T-helper 1 cell (primary cell): ENCODE results near the gene ADARB2.
"Not testable (repeated sequence)": the region's sequence is repeated elsewhere in the genome, so short reads cannot be mapped to it uniquely, and the experiment has no call there.

Source experiments
- DNase-seq, 5 donors: peaks; one replicate each; pipeline ENCODE4 v3.0.0-alpha.2; 2012 to 2020

The ADARB2 gene

DNA sequence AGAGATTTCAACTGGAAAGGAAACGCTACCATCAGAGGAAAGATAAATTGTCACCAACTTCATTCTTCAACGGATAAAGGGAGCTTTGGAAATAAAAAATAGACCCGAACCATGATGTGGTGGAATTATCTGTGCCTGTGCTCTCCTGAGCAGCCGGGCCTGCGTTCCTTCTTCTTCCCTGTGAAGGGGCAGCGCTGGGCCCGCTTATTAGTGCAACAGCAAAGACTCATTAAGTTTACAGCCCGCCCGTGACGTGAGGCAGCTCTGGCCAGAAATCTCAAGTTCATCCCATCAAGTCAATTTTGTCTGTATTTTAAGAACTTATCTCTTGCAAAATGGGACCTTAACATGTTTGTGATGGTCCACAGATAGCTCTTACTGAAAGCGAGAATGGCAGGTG, 193.7 kb downstream of the ADARB2 start:
- DNase-seq, result no peak

DNA sequence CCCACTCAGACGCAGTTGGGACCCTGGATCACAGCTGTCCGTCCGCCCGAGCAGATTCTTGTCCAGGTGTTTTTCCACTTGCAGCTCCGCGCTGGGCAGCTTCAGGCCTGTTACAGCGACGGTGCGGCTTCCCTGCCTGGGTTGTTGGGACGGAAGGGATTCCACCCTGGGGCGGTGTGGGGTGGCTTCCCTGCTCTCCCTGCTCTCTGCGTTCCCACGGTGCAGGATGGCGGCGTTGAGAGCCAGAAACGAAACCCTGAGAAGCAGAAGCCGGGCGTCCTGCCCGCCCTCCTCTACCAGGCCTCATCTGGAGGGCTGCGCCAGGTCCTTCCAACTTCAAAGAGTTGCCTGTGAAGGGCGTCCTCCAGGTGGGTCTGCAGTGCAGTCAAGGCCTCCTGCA, 194.4 kb downstream of the ADARB2 start:
- no peak for DNase-seq

- no peak for DNase-seq
Measured at GRCh38 chr10:1540144-1540543, 197.2 kb downstream of the ADARB2 start.

DNA sequence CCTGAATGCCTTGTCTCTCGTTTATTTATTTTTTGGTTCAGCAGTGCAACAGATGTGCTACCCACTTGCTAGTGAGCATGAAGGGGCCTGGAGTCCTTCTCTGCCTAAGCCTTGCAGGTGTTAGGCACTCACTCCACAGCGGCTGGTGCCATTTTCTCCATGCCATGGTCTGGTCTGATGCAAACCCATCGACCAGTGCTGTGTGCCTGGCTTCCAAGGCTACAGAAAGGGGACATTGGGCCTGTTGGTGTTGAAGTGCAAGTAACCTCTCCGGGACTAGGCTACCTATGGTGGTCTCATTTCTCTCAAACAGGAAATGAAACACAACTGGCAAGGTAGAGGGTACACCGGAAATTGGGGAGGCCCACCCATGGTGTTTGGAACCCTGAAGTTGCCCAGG, 198.1 kb downstream of the ADARB2 start:
- DNase-seq, result no peak

DNA sequence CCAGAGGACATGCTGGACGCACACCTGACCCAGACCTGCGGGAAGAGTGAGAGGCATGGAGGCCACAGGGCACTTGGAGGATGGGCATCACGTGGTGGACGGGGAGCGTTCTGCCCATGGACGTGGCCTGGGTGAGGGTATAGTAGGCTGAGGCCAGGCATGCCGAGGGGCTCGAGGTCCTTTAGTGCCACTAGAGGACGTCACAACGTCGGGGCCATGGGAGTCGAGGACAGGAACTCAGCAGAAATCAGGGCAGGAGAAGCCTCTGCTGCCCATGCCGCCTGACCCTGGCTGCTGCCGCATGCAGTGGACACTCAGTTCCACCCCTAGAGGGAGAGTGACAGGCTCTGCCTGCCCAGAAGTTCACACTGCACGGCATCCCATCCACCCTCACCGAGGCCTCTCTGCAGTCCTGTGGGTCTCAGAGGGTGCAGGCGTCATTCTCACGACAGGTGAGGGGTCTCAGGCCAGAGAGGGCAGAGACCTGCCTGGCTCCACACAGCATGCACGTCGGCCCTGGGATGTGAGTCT, 198.7 kb downstream of the ADARB2 start:
- no peak for DNase-seq

- DNase-seq, result no peak
Measured at GRCh38 chr10:1538121-1538520, 199.2 kb downstream of the ADARB2 start.

DNA sequence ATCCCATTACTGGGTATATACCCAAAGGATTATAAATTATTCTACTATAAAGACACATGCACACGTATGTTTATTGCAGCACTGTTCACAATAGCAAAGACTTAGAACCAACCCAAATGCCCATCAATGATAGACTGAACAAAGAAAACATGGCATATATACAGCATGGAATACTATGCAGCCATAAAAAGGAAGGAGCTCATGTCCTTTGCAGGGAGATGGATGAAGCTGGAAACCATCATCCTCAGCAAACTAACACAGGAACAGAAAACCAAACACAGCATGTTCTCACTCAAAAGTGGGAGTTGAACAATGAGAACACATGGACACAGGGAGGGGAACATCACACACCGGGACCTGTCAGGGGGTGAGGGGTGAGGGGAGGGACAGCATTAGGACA, 199.9 kb downstream of the ADARB2 start:
- not testable (repeated sequence) for DNase-seq

DNA sequence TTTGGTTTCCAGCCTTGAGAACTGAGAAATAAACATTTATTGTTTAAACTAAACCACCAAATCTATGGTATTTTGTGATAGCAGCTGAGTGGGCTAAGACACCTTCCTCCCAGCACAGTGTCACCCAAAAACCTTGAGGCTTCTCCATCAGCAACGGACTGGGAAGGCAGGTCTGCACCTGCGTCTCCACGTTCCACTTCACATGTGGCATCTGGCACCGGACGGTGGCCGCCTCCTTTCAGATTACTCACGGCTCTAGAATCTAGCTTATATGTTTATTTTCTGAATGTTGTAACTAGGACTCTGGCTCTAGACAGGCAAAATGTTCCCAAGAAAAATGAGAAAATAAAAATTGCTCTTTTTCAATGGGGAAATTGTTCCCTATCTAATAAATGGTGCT, 201.0 kb downstream of the ADARB2 start:
- DNase-seq, result no peak

GRCh38 chr10:1535301-1535965, 201.9 kb downstream of the ADARB2 start:
- no peak for DNase-seq

GRCh38 chr10:1534820-1535219, 202.5 kb downstream of the ADARB2 start:
- no peak for DNase-seq

DNA sequence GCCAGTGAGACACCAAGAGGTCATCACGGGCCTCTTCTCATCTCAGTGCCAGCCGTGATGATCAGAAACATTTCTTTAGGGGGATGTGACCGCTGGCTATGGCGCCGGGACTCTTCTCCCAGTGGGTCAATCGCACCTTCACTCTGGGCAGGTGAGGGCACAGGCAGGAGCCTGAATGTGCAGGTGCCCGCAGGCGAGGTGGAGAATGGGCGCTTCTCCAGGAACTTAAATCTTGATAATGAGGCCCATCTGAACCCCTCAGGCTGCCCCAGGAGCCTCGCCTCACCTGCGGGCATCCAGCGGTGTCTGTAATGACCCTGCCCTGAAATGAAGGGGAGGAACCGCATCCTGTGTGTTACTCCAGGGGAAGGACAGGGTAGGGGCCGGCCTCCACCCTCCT, 204.7 kb downstream of the ADARB2 start:
- DNase-seq, result no peak

GRCh38 chr10:1531883-1532597, 205.3 kb downstream of the ADARB2 start:
- DNase-seq, result no peak

DNA sequence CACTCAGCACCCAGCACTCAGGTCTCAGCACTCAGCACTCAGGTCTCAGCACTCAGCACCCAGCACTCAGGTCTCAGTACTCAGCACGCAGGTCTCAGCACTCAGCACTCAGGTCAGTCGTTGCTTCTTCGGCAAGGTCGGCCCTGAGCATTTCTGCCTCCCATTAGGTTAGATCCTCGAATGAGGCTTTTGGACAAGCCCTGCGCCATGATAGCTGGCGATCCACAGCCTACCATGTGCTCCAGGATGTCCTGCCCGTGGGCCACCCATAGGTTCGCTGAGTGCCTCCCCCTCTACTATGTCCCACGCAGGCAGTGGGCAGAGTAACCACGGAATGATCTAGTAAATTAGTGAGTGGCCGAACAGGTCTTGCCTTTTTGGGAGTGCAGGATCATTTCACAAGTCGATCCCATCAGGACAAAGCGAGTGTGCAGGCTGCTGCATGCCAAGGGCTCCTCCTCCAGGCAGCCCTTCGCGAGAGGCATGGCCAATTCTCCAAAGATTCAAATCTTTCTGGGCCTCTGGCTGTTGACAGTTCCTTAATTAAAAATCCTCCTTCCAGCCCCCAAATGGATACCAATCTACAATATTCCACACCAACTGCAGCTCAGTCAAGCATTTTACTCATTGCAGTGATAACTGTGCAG, 206.3 kb downstream of the ADARB2 start:
- DNase-seq, result no peak

GRCh38 chr10:1529806-1530413, 207.4 kb downstream of the ADARB2 start:
- DNase-seq, result no peak

GRCh38 chr10:1527951-1528350, 209.4 kb downstream of the ADARB2 start:
- DNase-seq, result no peak

DNA sequence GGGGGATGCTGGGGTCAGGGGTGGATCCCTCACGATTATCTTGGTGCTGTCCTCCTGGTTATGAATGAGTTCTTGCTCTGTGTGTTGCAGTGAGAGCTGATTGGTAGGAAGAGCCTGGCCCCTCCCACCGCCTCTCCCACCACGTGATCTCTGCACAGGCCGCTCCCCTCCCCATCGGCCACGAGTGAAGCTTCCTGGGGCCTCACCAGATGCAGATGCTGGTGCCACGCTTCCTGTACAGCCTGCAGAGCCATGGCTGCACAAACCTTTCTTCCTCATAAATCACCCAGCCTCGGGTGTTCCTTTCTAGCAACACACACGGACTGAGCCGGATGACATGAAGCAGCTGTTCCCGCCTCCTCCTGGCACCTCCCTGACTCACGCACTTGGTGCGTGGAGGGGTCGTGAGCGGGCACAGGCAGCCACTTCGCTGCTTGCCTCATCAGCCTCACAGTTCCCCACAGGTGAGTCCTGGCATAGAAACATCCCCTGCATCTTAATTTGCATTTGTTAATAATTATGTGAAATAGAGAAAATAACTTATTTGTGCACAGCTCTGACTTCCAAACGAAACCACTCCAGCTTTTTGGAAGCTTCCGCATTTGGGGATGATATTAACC, 210.8 kb downstream of the ADARB2 start:
- DNase-seq, result no peak

DNA sequence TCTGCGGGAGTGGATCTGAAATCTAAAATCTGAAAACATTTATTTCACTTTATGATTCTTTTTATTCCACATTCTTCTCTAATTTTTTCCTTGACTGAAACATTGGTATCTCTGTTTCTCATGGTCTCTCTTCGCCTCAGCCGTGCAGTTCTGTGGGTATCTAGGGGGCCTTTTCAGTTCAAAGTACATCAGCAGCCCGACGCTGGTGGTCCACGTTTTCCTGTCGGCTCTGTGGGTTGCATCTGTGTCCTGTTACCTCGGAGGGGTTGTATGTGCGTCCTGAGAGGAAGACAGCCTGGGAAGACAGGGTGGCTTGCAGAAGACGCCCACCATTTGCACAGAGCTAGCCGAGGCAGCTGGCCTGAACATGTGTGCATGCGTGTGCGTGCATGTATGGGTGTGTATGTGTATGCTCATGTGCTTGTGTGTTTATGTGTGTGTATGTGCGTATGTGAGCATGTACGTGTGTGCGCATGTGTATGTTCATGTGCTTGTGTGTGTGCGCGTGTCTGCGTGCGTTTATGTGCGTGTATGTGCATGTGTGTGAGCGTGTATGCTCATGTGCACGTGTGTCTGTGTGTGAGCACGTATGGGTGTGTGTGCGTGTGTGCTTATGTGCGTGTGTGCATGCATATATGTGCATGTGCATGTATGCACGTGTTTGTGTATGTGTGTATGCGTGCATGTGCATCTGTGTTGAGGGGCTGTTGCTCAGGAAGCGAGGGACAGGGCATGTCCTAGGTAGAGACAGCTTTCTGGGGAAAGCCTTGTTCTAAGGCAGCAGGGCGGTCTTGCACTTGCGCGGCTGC, 211.8 kb downstream of the ADARB2 start:
- DNase-seq, result no peak

DNA sequence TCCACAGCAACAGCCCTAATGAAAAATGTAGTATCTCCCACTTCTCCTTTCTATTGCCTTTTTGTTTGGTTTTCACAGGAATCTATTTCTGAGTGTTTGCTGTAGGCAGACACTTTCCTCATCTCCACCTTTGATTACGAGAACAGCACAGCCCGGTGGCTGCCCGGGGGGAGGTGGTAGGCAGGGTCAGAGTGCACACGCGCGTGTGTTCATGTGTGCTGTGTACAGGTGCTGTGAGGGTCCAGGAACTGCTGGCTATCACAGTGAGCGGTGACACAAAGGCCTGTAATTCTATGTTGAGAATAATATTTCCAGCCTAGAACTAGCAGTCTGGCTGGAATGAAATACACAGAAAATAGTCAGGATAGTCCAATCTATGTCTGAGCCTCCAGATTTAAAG, 212.8 kb downstream of the ADARB2 start:
- no peak for DNase-seq

- DNase-seq, result no peak
Measured at GRCh38 chr10:1523221-1523620, 214.1 kb downstream of the ADARB2 start.

- no peak for DNase-seq
Measured at GRCh38 chr10:1522237-1522636, 215.1 kb downstream of the ADARB2 start.

GRCh38 chr10:1521741-1522140, 215.6 kb downstream of the ADARB2 start:
- DNase-seq, result no peak

DNA sequence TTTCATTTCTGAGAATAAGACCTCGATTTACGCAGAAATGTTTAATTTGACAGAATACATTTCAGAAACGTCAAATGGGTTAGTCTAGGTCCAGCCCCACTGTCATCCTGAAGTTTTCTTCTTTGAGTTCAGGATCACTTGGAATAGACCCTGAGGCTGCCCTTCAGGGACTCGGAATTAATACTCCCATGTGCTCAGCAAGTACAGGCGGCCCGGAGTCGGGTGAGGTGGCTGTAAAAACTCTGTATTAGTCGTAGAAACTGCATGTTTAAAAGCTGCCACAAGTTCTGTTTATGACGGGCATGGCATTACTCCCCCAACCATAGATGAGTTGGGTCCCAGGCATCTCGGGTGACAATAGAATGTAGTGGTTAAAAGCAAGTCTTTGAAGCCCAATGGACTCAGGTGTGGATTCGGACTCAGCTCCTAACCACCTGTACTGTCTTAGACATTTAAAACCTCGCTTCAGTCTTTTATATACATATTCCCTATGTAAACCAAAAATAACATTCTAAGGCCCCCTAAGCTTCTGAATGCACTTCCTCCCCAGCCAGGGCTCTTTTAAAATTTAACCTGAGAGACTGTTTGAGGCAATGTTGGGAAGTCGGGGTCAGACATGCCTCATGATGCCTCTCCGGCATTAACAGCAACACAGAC, 216.3 kb downstream of the ADARB2 start:
- no peak for DNase-seq
